NCI-H1436 (cell line): Measurements from ENCODE around the gene NIP7.
A peak's percentile ranks its signal among the peaks of the same experiment; 100 is the strongest.
"Not testable (repeated sequence)": the region's sequence is repeated elsewhere in the genome, so short reads cannot be mapped to it uniquely, and the experiment has no call there.

Source experiments
- DNase-seq: peaks from one replicate; lab custom pipeline; 2025; lab: John Stamatoyannopoulos, UW

NIP7 gene

DNA sequence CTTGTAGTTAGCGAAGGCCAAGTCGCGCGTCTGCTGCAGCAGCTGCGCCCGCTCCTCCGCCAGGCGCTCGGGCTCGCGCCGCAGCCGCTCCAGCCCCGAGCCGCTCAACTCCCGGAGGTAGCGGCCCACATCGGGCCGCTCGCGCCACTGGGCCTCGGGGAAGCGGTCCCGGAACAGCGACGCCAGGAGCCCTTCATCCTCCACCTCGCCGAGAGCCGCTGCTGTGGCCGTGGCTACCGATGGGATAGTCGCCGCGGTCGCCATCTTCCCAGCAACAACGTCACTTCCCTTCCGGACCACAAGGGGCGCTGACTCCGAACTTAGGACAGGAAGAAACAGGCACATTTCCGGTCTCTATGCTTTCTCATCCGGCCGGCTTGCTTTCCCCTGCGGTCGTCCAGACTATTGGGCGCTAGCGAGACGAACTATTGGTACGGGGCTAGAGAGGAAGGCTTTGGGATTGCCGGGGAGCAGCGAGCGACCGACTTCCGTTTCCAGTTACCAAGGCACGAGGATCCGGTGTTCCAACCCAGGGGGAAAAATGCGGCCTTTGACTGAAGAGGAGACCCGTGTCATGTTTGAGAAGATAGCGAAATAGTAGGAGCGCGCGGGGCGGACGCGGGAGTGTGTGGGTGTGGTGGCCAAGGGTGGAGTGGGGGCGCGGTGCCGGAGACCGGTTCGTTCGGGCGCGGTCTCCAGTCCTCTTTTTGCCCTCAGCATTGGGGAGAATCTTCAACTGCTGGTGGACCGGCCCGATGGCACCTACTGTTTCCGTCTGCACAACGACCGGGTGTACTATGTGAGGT is at the start of gene NIP7, which contains the start of gene COG8:
Gene NIP7 (plus strand): TSS at position 484 of the 806 bp plus-strand sequence. CDS start 58 bp downstream, at position 542.
Gene COG8 (minus strand): TSS at position 276 of the 806 bp plus-strand sequence. CDS start 12 bp downstream, at position 264.
- DNase-seq, result peak; percentile 97

DNA sequence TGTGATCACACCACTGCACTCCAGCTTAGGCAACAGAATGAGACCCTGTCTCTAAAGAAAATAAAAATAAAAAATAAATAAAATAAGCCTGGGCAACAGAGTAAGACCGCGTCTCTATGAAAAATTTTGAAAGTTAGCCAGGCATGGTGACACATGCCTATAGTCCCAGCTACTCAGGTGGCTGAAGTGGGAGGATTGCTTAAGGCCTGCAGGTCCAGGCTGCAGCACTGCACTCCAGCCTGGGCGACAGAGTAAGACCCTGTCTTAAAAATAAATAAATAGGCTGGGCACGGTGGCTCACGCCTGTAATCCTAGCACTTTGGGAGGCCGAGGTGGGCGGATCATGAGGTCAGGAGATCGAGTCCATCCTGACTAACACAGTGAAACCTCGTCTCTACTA is 47.9 kb upstream of the NIP7 start:
- not testable (repeated sequence) for DNase-seq

DNA sequence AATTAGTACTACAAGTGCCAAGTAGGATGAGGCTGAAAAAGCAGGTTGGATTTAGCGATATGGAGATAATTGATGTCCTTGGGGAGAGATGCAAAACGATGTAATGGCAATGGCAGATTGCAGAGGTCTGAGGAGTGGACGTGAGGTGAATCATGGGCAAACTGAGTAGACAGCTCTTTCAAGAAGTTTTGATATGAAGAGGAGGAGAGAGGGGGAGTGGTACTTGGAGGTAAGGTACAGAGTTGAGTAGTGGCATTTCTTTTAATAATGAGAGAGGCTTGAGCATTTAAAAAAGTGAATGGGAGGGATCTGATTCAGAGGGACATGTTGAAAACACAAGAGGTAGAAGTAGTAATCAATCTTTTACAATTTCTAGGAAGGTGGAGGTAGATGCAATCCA is 46.2 kb upstream of the NIP7 start:
- no peak for DNase-seq

- DNase-seq, result no peak
Observed at GRCh38 chr16:69294051-69294450, 45.5 kb upstream of the NIP7 start.

DNA sequence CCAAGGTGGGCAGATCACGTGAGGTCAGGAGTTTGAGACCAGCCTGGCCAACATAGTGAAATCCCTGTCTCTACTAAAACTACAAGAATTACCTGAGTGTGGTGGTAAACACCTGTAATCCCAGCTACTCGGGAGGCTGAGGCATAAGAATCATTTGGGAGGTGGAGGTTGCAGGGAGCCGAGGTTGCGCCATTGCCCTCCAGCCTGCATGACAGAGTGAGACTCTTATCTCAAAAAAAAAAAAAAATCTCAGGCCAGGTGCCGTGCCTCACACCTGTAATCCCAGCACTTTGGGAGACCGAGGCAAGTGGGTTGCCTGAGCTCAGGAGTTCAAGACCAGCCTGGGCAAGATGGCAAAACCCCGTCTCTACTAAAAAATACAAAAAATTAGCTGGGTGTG is 42.8 kb upstream of the NIP7 start:
- not testable (repeated sequence) for DNase-seq

DNA sequence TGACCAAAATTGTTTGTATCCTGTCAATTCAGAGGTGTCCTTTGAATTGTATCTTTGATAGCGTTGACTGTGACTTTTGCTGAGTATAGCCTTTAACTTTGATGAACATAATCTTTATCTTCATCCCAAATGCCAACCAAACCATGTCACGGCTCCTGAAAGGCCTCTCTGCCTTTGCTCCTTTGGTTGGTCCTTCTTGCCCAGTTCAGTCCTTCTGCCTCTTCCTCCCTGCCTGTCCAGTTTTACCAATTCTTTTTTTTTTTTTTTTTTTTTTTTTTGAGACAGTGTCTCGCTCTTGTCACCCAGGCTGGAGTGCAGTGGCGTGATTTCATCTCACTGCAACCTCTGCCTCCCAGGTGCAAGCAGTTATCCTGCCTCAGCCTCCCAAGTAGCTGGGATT is 41.3 kb upstream of the NIP7 start:
- no peak for DNase-seq

DNA sequence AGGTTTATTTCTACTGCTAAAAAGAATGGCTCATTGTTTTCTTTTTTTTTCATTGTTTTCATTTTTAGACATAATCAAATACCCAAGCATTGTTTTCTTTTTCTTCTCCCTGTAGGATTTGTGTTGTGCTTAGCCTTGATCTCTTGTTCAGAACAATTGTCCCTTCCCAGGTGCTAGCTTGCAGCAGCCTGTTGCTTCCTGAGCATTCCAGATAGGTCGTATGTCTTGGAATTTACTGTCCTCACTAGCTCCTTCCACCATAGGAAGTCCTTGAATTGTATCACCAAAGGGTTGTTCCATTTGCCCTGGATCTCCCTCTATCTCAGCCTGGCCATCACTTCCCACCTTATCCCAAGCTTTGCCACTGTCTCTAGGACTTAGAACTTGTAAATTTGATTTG is 38.4 kb upstream of the NIP7 start:
- no peak for DNase-seq

- no peak for DNase-seq
Observed at GRCh38 chr16:69301861-69302260, 37.7 kb upstream of the NIP7 start.

- DNase-seq, result no peak
Observed at GRCh38 chr16:69302301-69302700, 37.3 kb upstream of the NIP7 start.

GRCh38 chr16:69306031-69306430 is 33.5 kb upstream of the NIP7 start:
- DNase-seq, result no peak

- DNase-seq, result no peak
Observed at GRCh38 chr16:69307091-69307490, 32.5 kb upstream of the NIP7 start.

DNA sequence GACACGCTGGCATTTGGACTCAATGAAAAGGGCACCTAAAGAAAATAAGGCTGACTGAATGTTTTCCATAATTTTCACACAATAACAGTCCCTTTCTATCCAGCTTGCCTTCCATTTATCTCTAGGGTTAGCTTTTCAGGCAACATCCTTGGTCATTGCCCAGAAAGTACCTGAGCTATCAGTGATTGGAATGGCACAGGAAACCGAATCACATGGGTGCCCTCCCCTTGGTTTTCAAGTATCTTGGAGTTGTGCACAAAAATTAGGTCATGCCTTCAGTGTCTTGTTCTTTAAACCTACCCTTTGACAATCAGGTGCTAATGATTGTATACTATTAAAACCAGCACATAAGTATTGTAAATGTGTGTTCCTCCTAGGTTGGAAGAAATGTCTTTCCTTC is 31.7 kb upstream of the NIP7 start:
- no peak for DNase-seq

DNA sequence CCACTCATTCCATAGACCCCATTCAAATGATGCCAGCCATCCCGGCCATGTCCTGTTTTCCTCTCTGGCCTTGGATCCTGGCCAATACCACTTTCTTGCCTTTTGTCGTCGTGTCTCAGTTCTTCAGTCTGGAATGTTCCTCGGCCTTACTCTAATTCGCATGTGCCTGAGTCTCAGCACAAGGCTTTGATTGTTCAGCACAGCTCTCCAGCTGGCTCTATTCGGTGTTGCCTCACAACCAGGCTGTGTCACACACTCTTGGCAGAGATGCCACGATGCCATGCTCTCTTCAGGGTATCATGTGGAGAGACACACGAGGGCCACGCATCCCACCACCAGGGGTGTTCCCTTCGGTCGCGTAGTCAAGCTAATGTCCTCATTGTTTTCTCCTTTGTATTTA is 30.3 kb upstream of the NIP7 start:
- no peak for DNase-seq

DNA sequence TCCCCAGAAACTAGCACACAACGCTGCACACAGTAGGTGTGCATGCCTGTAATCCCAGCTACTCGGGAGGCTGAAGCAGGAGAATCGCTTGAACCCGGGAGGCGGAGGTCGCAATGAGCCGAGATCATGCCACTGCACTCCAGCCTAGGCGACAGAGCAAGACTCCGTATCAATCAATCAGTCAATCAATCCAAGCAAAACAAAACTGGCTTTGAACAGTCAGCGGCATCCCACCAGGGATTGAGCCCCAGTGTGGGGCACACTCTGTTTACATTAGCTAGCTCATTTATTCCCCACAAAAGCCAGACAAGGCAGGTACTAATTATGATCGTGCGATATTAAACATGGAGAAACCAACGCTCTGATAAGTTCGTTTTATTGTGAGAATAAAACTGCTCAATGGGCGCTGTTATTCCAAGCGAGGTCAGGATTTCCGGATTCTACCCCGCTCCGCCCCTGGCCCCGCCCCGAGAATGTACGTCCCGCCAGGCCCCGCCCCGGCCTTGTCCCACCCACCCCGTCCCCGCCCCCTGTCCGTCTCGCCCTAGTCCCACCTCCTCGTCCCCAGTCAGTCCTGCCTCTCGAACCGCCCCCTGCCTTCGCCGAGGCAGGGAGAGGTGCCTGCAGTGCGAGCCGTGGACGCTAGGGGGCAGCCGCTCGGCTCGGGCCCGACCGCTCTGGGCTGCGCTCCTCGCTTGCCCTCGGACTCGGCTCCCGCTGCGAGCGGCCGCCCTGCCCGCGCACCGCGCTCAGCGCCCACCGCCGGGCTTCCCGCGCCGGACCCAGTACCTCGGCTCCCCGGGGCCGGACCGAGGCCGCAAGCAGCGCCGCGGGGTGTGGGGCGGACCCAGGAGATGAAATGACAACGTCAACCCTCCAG is 28.7 kb upstream of the NIP7 start, which contains the start of gene VPS4A:
Gene VPS4A (plus strand): TSS at position 698 of the 880 bp plus-strand sequence. CDS start 162 bp downstream, at position 860.
- peak; percentile 94 for DNase-seq

- DNase-seq, result no peak
Observed at GRCh38 chr16:69311533-69312387, 27.8 kb upstream of the NIP7 start.

DNA sequence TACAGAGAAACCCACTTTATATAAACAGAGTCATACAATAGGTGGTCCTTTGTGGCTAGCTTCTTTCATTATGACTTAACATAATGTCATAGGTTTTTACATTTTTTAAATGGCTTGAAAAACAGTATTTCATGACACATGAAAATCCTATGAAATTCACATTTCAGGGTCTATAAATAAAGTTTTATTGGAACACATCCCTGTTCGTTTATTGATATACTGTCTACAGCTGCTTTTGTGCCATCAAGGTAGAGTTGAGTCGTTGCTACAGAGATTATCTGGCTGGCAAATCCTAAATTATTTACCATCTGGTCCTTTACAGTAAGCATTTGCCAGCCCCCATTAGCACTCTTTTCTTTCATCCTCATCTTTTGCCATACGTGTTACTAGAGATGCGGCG is 26.1 kb upstream of the NIP7 start:
- DNase-seq, result no peak

GRCh38 chr16:69314534-69314933 is 25.0 kb upstream of the NIP7 start:
- no peak for DNase-seq

GRCh38 chr16:69315486-69316311 is 23.9 kb upstream of the NIP7 start:
- DNase-seq, result no peak

DNA sequence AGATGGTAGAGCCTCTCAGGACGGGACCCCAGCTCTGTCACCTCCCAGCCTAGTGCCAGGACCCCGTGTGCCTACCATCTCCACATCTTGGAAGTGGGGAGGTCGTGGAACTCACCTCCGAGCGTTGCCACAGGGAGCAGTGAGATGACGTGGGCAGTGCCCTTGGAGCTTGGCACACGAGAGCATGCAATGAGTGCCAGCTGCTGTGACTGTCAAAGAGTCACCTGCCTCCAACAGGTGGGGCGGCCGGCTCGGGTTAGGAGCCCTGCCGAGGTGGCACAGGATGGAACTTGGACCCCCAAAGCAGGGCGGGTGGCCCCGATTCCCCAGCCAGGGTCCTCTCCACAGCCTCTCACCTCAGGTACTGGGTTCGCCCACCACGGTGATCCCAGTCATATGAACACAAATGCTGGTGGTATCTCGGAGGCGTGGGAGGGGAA is 23.0 kb upstream of the NIP7 start:
- DNase-seq, result no peak

DNA sequence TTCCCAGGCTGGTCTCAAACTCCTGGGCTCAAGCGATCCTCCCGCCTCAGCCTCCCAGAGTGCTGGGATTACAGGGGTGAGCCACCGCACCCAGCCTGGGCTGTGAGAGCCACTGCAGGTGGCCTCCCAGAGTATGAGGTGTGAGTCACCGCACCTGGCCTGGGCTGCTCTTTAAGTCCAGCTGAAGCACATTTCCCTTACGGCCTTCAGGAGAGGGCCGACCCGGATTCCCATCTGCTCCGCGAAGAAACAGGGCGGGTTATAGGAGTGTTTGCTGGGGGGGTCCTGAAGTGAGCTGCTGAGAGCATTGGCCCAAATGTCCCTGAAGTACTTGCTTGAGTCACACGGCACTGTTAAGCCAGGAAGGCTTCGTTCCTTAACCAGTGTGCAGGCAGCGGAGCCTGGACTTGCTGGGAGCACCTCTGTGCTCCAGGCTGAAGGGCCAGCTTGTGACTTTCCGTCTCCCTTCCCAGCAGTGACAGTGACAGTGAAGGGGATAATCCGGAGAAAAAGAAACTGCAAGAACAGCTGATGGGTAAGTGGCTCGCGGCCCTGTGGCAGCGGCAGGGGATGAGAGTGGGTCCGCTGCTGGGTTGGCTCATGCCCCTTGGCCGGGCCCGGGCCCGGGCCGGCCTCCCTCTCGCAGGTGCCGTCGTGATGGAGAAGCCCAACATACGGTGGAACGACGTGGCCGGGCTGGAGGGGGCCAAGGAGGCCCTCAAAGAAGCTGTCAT is 21.2 kb upstream of the NIP7 start:
- no peak for DNase-seq
